ENCODE data around the gene JPH4.
A peak's percentile ranks its signal among the peaks of the same experiment; 100 is the strongest.
"Not testable (repeated sequence)": the region's sequence is repeated elsewhere in the genome, so short reads cannot be mapped to it uniquely, and the experiment has no call there.

Gene JPH4

DNA sequence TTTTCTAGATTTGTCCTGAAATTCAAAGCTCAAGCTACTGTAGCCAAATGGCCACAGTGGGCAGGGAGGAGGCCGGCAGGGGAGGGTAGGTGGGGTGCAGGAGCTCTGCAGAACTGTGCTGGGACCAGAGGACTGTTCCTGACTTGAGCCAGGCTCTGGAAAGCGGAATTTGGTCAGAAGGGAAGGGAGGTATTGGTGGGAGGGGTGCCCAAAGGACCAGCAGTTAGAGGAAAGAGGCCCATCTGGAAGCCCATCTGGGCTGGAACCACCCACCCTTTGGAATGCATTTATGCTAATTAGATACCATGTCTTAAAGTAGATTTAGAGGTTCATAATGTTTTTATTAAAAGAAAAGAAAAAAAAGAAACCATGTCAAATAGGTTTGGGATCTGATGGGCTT, 24.5 kb upstream of the JPH4 start:
- H3K36me3 Mint-ChIP-seq (ENCODE audit: insufficient read depth), result peaks cover 5% of the 10 kb centered on the region
- H3K27me3 Mint-ChIP-seq, result peaks cover 6 to 17% of the 10 kb centered on the region in 2 donors
- DNase-seq, result no peak
- no peak for ATAC-seq (replicated peaks)
- peaks cover 0 to 2% of the 10 kb centered on the region in 2 donors for H3K4me1 Mint-ChIP-seq (ENCODE audit: low read depth in 2 of 2)
- H3K9me3 Mint-ChIP-seq, result no peaks in the 10 kb centered on the region
- H3K4me3 Mint-ChIP-seq, result no peak overlapping the region
- H3K27ac Mint-ChIP-seq, result peak overlapping the region in 1 of 2 donors; percentile 29

- H3K9me3 Mint-ChIP-seq, result no peaks in the 10 kb centered on the region
- DNase-seq (no peak), ATAC-seq (replicated peaks) (no peak)
- peak overlapping the region in 1 of 2 donors; percentile 29 for H3K27ac Mint-ChIP-seq
- H3K36me3 Mint-ChIP-seq (ENCODE audit: insufficient read depth), result peaks cover 5% of the 10 kb centered on the region
- peaks cover 0 to 2% of the 10 kb centered on the region in 2 donors for H3K4me1 Mint-ChIP-seq (ENCODE audit: low read depth in 2 of 2)
- H3K27me3 Mint-ChIP-seq, result peaks cover 7 to 17% of the 10 kb centered on the region in 2 donors
- no peak overlapping the region for H3K4me3 Mint-ChIP-seq
Observed at GRCh38 chr14:23602181-23603095, 23.8 kb upstream of the JPH4 start.

GRCh38 chr14:23601845-23602180, 23.2 kb upstream of the JPH4 start:
- no peaks in the 10 kb centered on the region for H3K9me3 Mint-ChIP-seq
- H3K27ac Mint-ChIP-seq, result no peak overlapping the region

GRCh38 chr14:23601424-23601823, 22.8 kb upstream of the JPH4 start:
- ATAC-seq (replicated peaks), result no peak
- Mint-ChIP-seq H3K4me1 (ENCODE audit: low read depth in 2 of 2) (no peaks in the 10 kb centered on the region), H3K27me3 (peaks cover 16 to 17% of the 10 kb centered on the region in 2 donors), H3K4me3 (no peak overlapping the region), H3K27ac (no peak overlapping the region), H3K9me3 (no peaks in the 10 kb centered on the region), H3K36me3 (ENCODE audit: insufficient read depth) (peaks cover 5% of the 10 kb centered on the region)
- DNase-seq, result no peak

More at GRCh38 chr14:23601845-23602180, 23.2 kb upstream of the JPH4 start:
- ATAC-seq (replicated peaks), result no peak
- Mint-ChIP-seq H3K36me3 (ENCODE audit: insufficient read depth) (peaks cover 5% of the 10 kb centered on the region), H3K4me3 (no peak overlapping the region), H3K4me1 (ENCODE audit: low read depth in 2 of 2) (peaks cover 0 to 2% of the 10 kb centered on the region in 2 donors), H3K27me3 (peaks cover 13 to 17% of the 10 kb centered on the region in 2 donors)
- no peak for DNase-seq

DNA sequence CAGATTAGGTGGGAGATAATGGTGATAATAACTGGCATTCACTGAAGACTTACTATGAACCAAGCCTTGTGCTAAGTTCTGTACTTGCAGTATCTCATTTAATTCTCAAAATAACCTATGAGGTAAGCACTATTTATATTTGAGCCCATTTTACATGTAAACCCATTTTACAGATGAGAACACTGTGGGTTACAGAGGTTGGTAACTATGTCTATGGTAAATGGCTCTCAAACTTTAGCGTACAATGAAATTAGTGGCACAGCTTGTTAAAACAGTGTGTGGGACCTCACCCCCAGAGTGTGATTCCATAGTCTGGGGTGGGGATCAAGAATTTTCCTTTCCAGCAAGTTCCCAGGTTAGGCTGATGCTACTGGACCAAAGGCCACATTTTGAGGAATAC, 22.2 kb upstream of the JPH4 start:
- no peaks in the 10 kb centered on the region for H3K4me1 Mint-ChIP-seq (ENCODE audit: low read depth in 2 of 2)
- H3K4me3 Mint-ChIP-seq, result no peak overlapping the region
- peaks cover 16 to 17% of the 10 kb centered on the region in 2 donors for H3K27me3 Mint-ChIP-seq
- H3K36me3 Mint-ChIP-seq (ENCODE audit: insufficient read depth), result peaks cover 5% of the 10 kb centered on the region
- no peak for ATAC-seq (replicated peaks)
- no peak overlapping the region for H3K27ac Mint-ChIP-seq
- DNase-seq, result no peak
- H3K9me3 Mint-ChIP-seq, result no peaks in the 10 kb centered on the region

DNA sequence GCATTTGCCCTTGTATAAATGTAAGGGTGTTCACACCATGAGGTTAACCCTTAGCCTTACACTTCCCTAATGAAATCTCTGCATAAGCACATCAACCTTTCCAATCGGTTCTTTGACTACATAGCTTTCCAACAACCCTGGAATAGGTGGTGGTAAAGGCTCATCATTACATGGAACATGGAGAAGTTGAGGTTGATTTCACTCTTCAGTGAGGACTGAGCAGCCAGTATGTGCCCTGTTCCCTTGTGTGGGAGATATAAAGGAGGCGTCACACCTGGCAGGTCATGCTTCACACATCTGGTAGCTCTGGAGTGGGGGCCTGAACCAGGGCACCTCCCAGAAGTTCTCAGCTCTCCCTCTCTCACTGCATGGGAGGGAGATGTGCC, 21.7 kb upstream of the JPH4 start:
- Mint-ChIP-seq H3K4me3 (no peak overlapping the region), H3K27me3 (peaks cover 16 to 17% of the 10 kb centered on the region in 2 donors), H3K9me3 (no peaks in the 10 kb centered on the region), H3K4me1 (ENCODE audit: low read depth in 2 of 2) (no peaks in the 10 kb centered on the region), H3K27ac (no peak overlapping the region), H3K36me3 (ENCODE audit: insufficient read depth) (peaks cover 5% of the 10 kb centered on the region)
- ATAC-seq (replicated peaks), result no peak
- no peak for DNase-seq

DNA sequence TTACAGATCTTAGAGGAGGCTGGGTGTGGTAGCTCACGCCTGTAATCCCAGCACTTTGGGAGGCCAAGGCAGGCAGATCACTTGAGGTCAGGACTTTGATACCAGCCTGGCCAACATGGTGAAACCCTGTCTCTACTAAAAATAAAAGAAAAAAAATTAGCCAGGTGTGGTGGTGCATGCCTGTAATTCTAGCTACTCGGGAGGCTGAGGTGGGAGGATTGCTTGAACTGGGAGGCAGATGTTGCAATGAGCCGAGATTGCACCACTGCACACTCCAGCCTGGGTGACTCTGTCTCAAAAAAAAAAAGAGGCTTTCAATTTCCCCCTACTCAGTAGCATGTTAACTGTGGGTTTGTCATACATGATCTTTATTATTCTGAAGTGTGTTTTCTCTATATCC, 15.6 kb upstream of the JPH4 start:
- not testable (repeated sequence) for H3K36me3 Mint-ChIP-seq (ENCODE audit: insufficient read depth); H3K9me3 Mint-ChIP-seq; DNase-seq; H3K4me3 Mint-ChIP-seq; ATAC-seq (replicated peaks); H3K27ac Mint-ChIP-seq; H3K4me1 Mint-ChIP-seq (ENCODE audit: low read depth in 2 of 2)
- H3K27me3 Mint-ChIP-seq, result peaks cover 8 to 11% of the 10 kb centered on the region in 2 donors

GRCh38 chr14:23590198-23590597, 11.6 kb upstream of the JPH4 start:
- H3K9me3 Mint-ChIP-seq, result no peaks in the 10 kb centered on the region
- H3K27me3 Mint-ChIP-seq, result peaks cover 21 to 32% of the 10 kb centered on the region in 2 donors
- no peak overlapping the region for H3K27ac Mint-ChIP-seq
- no peak for ATAC-seq (replicated peaks)
- H3K4me1 Mint-ChIP-seq (ENCODE audit: low read depth in 2 of 2), result peaks cover 0 to 2% of the 10 kb centered on the region in 2 donors
- DNase-seq, result no peak
- no peak overlapping the region for H3K4me3 Mint-ChIP-seq
- no peaks in the 10 kb centered on the region for H3K36me3 Mint-ChIP-seq (ENCODE audit: insufficient read depth)

- Mint-ChIP-seq H3K4me3 (no peak overlapping the region), H3K36me3 (ENCODE audit: insufficient read depth) (no peaks in the 10 kb centered on the region), H3K27ac (no peak overlapping the region)
Observed at GRCh38 chr14:23589606-23590005, 11.0 kb upstream of the JPH4 start.

DNA sequence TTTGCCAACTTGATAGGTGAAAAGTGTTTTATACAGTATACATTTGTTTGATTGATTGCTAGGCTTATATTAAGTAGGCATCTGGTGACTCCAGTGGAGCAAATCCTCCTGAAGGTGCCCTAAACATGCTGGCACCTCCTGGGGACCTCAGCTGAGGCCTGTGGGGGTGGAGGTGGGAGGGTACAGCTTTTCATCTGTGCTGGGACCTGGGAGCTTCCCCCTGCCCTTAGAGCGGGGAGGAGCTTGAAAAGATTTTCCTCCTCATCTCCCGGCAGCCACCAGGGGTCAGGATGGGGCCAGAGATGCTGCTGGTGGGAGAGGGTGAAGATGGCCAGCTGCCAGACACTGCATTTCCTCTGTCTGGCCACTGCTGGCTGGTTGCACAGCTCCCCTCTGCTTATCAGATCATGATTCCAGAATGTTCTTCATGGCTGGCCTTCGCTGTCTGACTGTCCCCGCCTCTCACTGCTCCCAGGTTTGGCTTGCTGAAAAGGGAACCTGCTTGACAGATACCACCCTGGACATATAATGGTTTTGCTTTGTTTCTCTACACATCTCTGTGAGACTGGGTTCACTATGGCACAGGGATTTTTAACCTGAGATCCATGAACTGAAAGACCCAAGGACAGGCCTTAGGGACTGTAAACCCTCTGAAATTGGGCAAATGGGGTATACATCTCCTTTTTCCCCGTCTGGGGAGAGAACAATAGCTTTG, 10.5 kb upstream of the JPH4 start:
- DNase-seq (peak; percentile 72 to 80 (median 78)), ATAC-seq (replicated peaks) (peak; percentile 99)
- no peaks in the 10 kb centered on the region for H3K9me3 Mint-ChIP-seq
- no peaks in the 10 kb centered on the region for H3K36me3 Mint-ChIP-seq (ENCODE audit: insufficient read depth)
- H3K4me1 Mint-ChIP-seq (ENCODE audit: low read depth in 2 of 2), result peaks cover 0 to 2% of the 10 kb centered on the region in 2 donors
- H3K4me3 Mint-ChIP-seq, result no peak overlapping the region
- H3K27me3 Mint-ChIP-seq, result peaks cover 21 to 34% of the 10 kb centered on the region in 2 donors
- H3K27ac Mint-ChIP-seq, result no peak overlapping the region

More at GRCh38 chr14:23589606-23590005, 11.0 kb upstream of the JPH4 start:
- peaks cover 0 to 2% of the 10 kb centered on the region in 2 donors for H3K4me1 Mint-ChIP-seq (ENCODE audit: low read depth in 2 of 2)
- no peak for DNase-seq
- H3K9me3 Mint-ChIP-seq, result no peaks in the 10 kb centered on the region
- peaks cover 21 to 28% of the 10 kb centered on the region in 2 donors for H3K27me3 Mint-ChIP-seq
- ATAC-seq (replicated peaks), result no peak

- not testable (repeated sequence) for H3K27ac Mint-ChIP-seq; H3K4me1 Mint-ChIP-seq (ENCODE audit: low read depth in 2 of 2); H3K9me3 Mint-ChIP-seq; H3K36me3 Mint-ChIP-seq (ENCODE audit: insufficient read depth); DNase-seq; ATAC-seq (replicated peaks); H3K4me3 Mint-ChIP-seq
- peaks cover 26 to 63% of the 10 kb centered on the region in 2 donors for H3K27me3 Mint-ChIP-seq
Observed at GRCh38 chr14:23584527-23585203, 6.1 kb upstream of the JPH4 start.

- H3K4me3 Mint-ChIP-seq; DNase-seq; H3K36me3 Mint-ChIP-seq (ENCODE audit: insufficient read depth); H3K4me1 Mint-ChIP-seq (ENCODE audit: low read depth in 2 of 2); H3K9me3 Mint-ChIP-seq; ATAC-seq (replicated peaks); H3K27ac Mint-ChIP-seq: not testable (repeated sequence)
- peaks cover 28 to 68% of the 10 kb centered on the region in 2 donors for H3K27me3 Mint-ChIP-seq
Observed at GRCh38 chr14:23583761-23584526, 5.4 kb upstream of the JPH4 start.

Measured in effector memory CD8-positive, alpha-beta T cell (primary cell).